ENCODE measurements around the gene PKN1.

The PKN1 gene

GRCh38 chr19:14494910-14495671 lies 62.0 kb downstream of the PKN1 start:
- no peak for TF ChIP-seq CTCF (conservative IDR thresholded peaks at IDR 0.05; ENCODE audit: low read depth, low read length)

GRCh38 chr19:14495672-14496028 lies 62.5 kb downstream of the PKN1 start:
- TF ChIP-seq CTCF (conservative IDR thresholded peaks at IDR 0.05; ENCODE audit: low read depth, low read length), result no peak
- DNase-seq (ENCODE audit: low read depth), result no peak

More at GRCh38 chr19:14494910-14495671, 62.0 kb downstream of the PKN1 start:
- H3K4me3 ChIP-seq (ENCODE audit: low read length), result peak overlapping the region; percentile 93
- no peak for DNase-seq (ENCODE audit: low read depth)

GRCh38 chr19:14496029-14496833 lies 63.1 kb downstream of the PKN1 start, which contains the start of gene GIPC1:
TSS of gene GIPC1 (minus strand) at chr19:14496127. CDS start at chr19:14482976, 13,151 bp downstream.
- TF ChIP-seq CTCF (conservative IDR thresholded peaks at IDR 0.05; ENCODE audit: low read depth, low read length), result no peak

More at GRCh38 chr19:14495672-14496028, 62.5 kb downstream of the PKN1 start:
- peak overlapping the region; percentile 93 for H3K4me3 ChIP-seq (ENCODE audit: low read length)

GRCh38 chr19:14496834-14497227 lies 63.7 kb downstream of the PKN1 start:
- no peak for TF ChIP-seq CTCF (conservative IDR thresholded peaks at IDR 0.05; ENCODE audit: low read depth, low read length)
- DNase-seq (ENCODE audit: low read depth), result no peak
- no peak overlapping the region for H3K4me3 ChIP-seq (ENCODE audit: low read length)

More at GRCh38 chr19:14496029-14496833, 63.1 kb downstream of the PKN1 start, which contains the start of gene GIPC1:
- peak within 1 kb of the TSS; percentile 93 for H3K4me3 ChIP-seq (ENCODE audit: low read length)
- DNase-seq (ENCODE audit: low read depth), result peak; percentile 98

GRCh38 chr19:14497228-14497921 lies 64.3 kb downstream of the PKN1 start:
- no peak overlapping the region for H3K4me3 ChIP-seq (ENCODE audit: low read length)
- no peak for TF ChIP-seq CTCF (conservative IDR thresholded peaks at IDR 0.05; ENCODE audit: low read depth, low read length)
- DNase-seq (ENCODE audit: low read depth), result no peak

GRCh38 chr19:14502334-14503092 lies 69.4 kb downstream of the PKN1 start:
- no peak for DNase-seq (ENCODE audit: low read depth)
- no peak overlapping the region for H3K4me3 ChIP-seq (ENCODE audit: low read length)
- no peak for TF ChIP-seq CTCF (conservative IDR thresholded peaks at IDR 0.05; ENCODE audit: low read depth, low read length)
